HepG2 (cell line): ENCODE results near the gene TMEM187. TPM values are rescaled to one million over a fixed set of nuclear protein-coding genes. Genes with fewer than 3 reads are reported as not detected.

Experiments used
- ATF3 ChIP-seq: sonication (generic); formaldehyde crosslinking; IDR thresholded peaks from 2 replicates; pipeline ENCODE4 v1.4.0; 2020; ENCODE audit warnings: missing genetic modification reagents
- FOSL1 ChIP-seq: sonication (generic); formaldehyde crosslinking; IDR thresholded peaks from 2 replicates; pipeline ENCODE4 v1.9.0; 2021; ENCODE audit warnings: missing genetic modification reagents, borderline replicate concordance
- GFI1 ChIP-seq: sonication (generic); formaldehyde crosslinking; IDR thresholded peaks from 2 replicates; pipeline ENCODE4 v1.5.0; 2020; ENCODE audit warnings: missing genetic modification reagents, mild to moderate bottlenecking, borderline replicate concordance
- HIC2 ChIP-seq: sonication (generic); formaldehyde crosslinking; IDR thresholded peaks from 2 replicates; pipeline ENCODE4 v1.9.0; 2022; ENCODE audit warnings: low read depth, missing genetic modification reagents
- ISL2 ChIP-seq: sonication (generic); formaldehyde crosslinking; IDR thresholded peaks from 2 replicates; pipeline ENCODE4 v1.5.0; 2020; ENCODE audit warnings: missing genetic modification reagents
- KDM3A ChIP-seq: IDR thresholded peaks from 2 replicates; pipeline ENCODE4 v1.6.1; 2018; ENCODE audit warnings: low read depth, missing compliant biosample characterization
- NCOR1 ChIP-seq: fragments of 200-600 bp; sonication (generic); IDR thresholded peaks from 2 replicates; pipeline ENCODE4 v1.7.0; 2017; ENCODE audit warnings: antibody characterized with exemption, low read length, borderline replicate concordance
- NFKB2 ChIP-seq: sonication (generic); formaldehyde crosslinking; IDR thresholded peaks from 2 replicates; pipeline ENCODE4 v1.4.0; 2020; ENCODE audit warnings: missing genetic modification reagents, borderline replicate concordance
- NONO ChIP-seq, 2 experiments: fragments of 450-650 bp in 1 of 2; sonication (generic) in 1 of 2; formaldehyde crosslinking in 1 of 2; IDR thresholded peaks in 1 of 2; conservative IDR thresholded peaks in 1 of 2; 2 replicates each; pipeline versions ENCODE4 v1.6.1 to v1.8.0; 2017 to 2022; ENCODE audit warnings: mild to moderate bottlenecking in 1 of 2, missing genetic modification reagents in 1 of 2, moderate library complexity in 1 of 2
- PHF21A ChIP-seq: sonication (generic); formaldehyde crosslinking; IDR thresholded peaks from 2 replicates; pipeline ENCODE4 v1.5.0; 2020; ENCODE audit warnings: mild to moderate bottlenecking, missing genetic modification reagents
- POLR2G ChIP-seq: fragments of 200-400 bp; formaldehyde crosslinking; IDR thresholded peaks from 2 replicates; pipeline ENCODE4 v1.6.1; 2018; ENCODE audit warnings: mild to moderate bottlenecking, low read depth, low read length, moderate library complexity
- RBM22 ChIP-seq: fragments of 200-400 bp; formaldehyde crosslinking; optimal IDR thresholded peaks from 2 replicates; pipeline ENCODE3; 2017; ENCODE audit warnings: mild to moderate bottlenecking, low read length, moderate library complexity
- SKI ChIP-seq: fragments of 450-650 bp; IDR thresholded peaks from one replicate; pipeline ENCODE4 v1.6.1; 2018; ENCODE audit warnings: mild to moderate bottlenecking; ENCODE audit not compliant: partially characterized antibody
- SP5 ChIP-seq: IDR thresholded peaks from 2 replicates; pipeline ENCODE4 v1.6.1; 2016; ENCODE audit warnings: low read depth, borderline replicate concordance
- ZFP91 ChIP-seq: sonication (generic); formaldehyde crosslinking; IDR thresholded peaks from 2 replicates; pipeline ENCODE4 v1.9.0; 2022; ENCODE audit warnings: missing genetic modification reagents, mild to moderate bottlenecking, borderline replicate concordance
- ZNF281 ChIP-seq: sonication (generic); formaldehyde crosslinking; IDR thresholded peaks from 2 replicates; pipeline ENCODE4 v1.4.0; 2020; ENCODE audit warnings: missing genetic modification reagents, borderline replicate concordance
- ZNF350 ChIP-seq: sonication (generic); formaldehyde crosslinking; IDR thresholded peaks from 2 replicates; pipeline ENCODE4 v1.4.0; 2020; ENCODE audit warnings: mild to moderate bottlenecking, low read depth, missing genetic modification reagents, borderline replicate concordance
- ZNF567 ChIP-seq: sonication (generic); formaldehyde crosslinking; IDR thresholded peaks from 2 replicates; pipeline ENCODE4 v1.8.1; 2023; ENCODE audit warnings: mild to moderate bottlenecking, missing genetic modification reagents, borderline replicate concordance
- ZNF724P ChIP-seq: sonication (generic); formaldehyde crosslinking; IDR thresholded peaks from 2 replicates; pipeline ENCODE4 v1.8.0; 2022; ENCODE audit warnings: missing genetic modification reagents, borderline replicate concordance
- ZNF746 ChIP-seq: sonication (generic); formaldehyde crosslinking; IDR thresholded peaks from 2 replicates; pipeline ENCODE4 v1.8.0; 2022; ENCODE audit warnings: mild to moderate bottlenecking, missing genetic modification reagents
- polyA plus RNA-seq, 8 experiments: library from polyadenylated mRNA; depleted of rRNA in 3 of 8; stranded (reverse) in 7 of 8; unstranded in 1 of 8; fragments of >200 nt; fragmentation: Illumina TruSeq in 4 of 8; extraction: Trizol in 4 of 8; gene quantifications; 2 replicates each; pipeline versions ENCODE4 v1.2.1 to v1.2.3, GENCODE V29; 2011 to 2016; ENCODE audit warnings: low read depth in 4 of 8, missing spikeins in 1 of 8, mixed read lengths in 1 of 8; ENCODE audit not compliant: insufficient read depth in 1 of 8
- total RNA-seq, 5 experiments: library from RNA; depleted of rRNA; stranded (reverse); fragments of >200 nt; fragmentation: Illumina TruSeq; extraction: Trizol; gene quantifications; 2 replicates each; pipeline ENCODE4 v1.2.3, GENCODE V29; 2016; ENCODE audit warnings: low read depth in 1 of 5

Gene TMEM187
- total and polyA plus RNA-seq, 2 of the 13 experiments (the other 11 are each of a cell fraction or from before 2014, with no cell fraction given), result 2.2 to 6.2 TPM

- no peak for TF ChIP-seq NCOR1
- TF ChIP-seq ZNF281 (CRISPR knock-in tag), result 0 out of 2 replicates have a peak, but pooled peaks have one; percentile 25
- peak; percentile 75 for TF ChIP-seq ATF3 (CRISPR knock-in tag)
- peak; percentile 99 for TF ChIP-seq ZFP91 (CRISPR knock-in tag)
- no peak for TF ChIP-seq RBM22
- TF ChIP-seq ZNF724P (CRISPR knock-in tag), result peak; percentile 68; the same call in 1 of the 2 replicates
- peak; percentile 62 for TF ChIP-seq POLR2G
- no peak for TF ChIP-seq NONO (IDR thresholded peaks at IDR 0.05)
- TF ChIP-seq NONO (CRISPR knock-in tag; conservative IDR thresholded peaks at IDR 0.05), result peak; percentile 20; the same call in 1 of the 2 replicates
- TF ChIP-seq KDM3A (CRISPR knock-in tag), result no peak
- TF ChIP-seq ISL2 (CRISPR knock-in tag), result peak; percentile 23; the same call in 1 of the 2 replicates
- TF ChIP-seq FOSL1, result no peak
- no peak for TF ChIP-seq HIC2 (CRISPR knock-in tag)
- 0 out of 2 replicates have a peak, but pooled peaks have one; percentile 36 for TF ChIP-seq GFI1 (CRISPR knock-in tag)
- TF ChIP-seq SP5 (CRISPR knock-in tag), result no peak
- 0 out of 2 replicates have a peak, but pooled peaks have one; percentile 26 for TF ChIP-seq ZNF746 (CRISPR knock-in tag)
- no peak for TF ChIP-seq PHF21A (CRISPR knock-in tag)
- TF ChIP-seq SKI, result no peak
- no peak for TF ChIP-seq ZNF567 (CRISPR knock-in tag)
- no peak for TF ChIP-seq NFKB2 (CRISPR knock-in tag)
- TF ChIP-seq ZNF350 (CRISPR knock-in tag), result peak; percentile 27; the same call in 1 of the 2 replicates
- TF ChIP-seq, all 625 proteins: peak for 73
Observed at GRCh38 chrX:153971450-153972367, 845 bp upstream of the TMEM187 start, which contains the start of gene HCFC1 (continued).
